ENCODE results near the gene PRKG1.

DNA sequence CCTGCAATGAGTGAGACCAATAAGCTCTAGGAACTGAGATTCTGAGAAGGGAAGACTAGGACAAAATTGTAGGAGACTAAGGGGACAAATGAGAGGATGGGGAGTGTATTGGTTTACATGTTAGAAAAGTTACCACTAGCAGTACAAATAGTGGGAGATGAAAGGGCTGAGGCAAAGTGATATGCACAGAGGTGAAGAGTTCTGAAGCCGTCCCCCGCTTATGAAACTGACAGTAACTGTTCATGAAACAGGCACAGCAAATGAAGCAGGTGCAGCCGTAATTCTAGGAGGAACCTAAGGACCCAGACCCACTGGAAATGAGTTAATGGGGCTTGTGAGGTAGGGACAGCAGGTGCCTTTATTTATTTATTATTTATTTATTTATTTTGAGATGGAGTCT is 211.3 kb downstream of the PRKG1 start:
- TF ChIP-seq, protein P1, sequence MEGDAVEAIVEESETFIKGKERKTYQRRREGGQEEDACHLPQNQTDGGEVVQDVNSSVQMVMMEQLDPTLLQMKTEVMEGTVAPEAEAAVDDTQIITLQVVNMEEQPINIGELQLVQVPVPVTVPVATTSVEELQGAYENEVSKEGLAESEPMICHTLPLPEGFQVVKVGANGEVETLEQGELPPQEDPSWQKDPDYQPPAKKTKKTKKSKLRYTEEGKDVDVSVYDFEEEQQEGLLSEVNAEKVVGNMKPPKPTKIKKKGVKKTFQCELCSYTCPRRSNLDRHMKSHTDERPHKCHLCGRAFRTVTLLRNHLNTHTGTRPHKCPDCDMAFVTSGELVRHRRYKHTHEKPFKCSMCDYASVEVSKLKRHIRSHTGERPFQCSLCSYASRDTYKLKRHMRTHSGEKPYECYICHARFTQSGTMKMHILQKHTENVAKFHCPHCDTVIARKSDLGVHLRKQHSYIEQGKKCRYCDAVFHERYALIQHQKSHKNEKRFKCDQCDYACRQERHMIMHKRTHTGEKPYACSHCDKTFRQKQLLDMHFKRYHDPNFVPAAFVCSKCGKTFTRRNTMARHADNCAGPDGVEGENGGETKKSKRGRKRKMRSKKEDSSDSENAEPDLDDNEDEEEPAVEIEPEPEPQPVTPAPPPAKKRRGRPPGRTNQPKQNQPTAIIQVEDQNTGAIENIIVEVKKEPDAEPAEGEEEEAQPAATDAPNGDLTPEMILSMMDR (conservative IDR thresholded peaks at IDR 0.05 in 1 of 2, IDR thresholded peaks at IDR 0.05 in 1 of 2; ENCODE audit: extremely low read depth in 1 of 2, insufficient read depth in 1 of 2, low read depth in 1 of 2, low read length in 2 of 2) = no peak
- no peak for TF ChIP-seq EZH2 (IDR thresholded peaks at IDR 0.05; ENCODE audit: borderline replicate concordance, low read length)
